HG02884 (cell line): ENCODE results near the gene BATF.

Experiments used
- ATAC-seq: cut with Tn5 transposase; IDR thresholded peaks from one replicate; pipeline ENCODE4 v1.9.1; 2021; ENCODE audit warnings: mild to moderate bottlenecking, moderate library complexity; ENCODE audit not compliant: unreplicated experiment

BATF gene

GRCh38 chr14:75531660-75532317, 9.5 kb downstream of the BATF start:
- no peak for ATAC-seq

GRCh38 chr14:75533791-75534555, 11.7 kb downstream of the BATF start:
- no peak for ATAC-seq

GRCh38 chr14:75535164-75535898, 13.1 kb downstream of the BATF start:
- no peak for ATAC-seq

DNA sequence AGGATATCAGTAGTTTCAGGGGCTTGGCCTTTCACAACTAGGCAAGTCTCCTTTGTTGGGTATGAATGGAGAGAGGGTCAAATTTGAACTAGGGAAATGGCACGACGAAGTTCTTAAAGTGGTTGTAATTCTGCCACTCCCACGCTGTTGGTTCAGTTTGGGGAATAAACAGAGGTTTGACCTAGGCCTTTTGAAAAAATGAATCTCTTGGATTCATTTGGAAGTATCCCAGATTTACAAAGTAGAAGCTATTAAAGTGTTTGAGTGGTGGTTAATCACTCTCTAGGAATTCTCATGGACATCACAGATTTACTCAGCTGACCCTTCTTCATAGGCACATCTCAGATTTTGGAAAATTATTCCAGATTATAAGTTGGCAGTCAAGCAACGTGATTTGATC, 14.8 kb downstream of the BATF start:
- ATAC-seq, result no peak

DNA sequence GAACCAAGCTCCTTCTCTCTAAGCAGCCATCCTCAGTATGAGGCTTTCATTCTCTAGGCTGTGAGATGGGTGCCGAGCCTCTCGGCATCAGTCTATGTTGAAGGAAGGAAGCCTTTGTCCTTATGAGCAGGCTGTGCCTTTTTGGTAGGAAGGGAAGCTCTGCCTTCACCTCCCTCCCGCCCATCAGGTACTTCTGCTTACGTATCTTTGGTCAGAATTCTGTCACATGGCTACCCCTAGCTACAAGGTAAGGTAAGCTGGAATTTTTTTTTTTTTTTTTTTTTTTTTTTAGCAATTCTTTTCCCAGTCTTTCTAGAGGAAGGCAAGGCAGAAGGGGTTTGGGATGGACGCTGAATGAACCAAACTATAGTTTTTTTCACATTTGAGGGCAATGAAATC, 16.9 kb downstream of the BATF start:
- no peak for ATAC-seq

DNA sequence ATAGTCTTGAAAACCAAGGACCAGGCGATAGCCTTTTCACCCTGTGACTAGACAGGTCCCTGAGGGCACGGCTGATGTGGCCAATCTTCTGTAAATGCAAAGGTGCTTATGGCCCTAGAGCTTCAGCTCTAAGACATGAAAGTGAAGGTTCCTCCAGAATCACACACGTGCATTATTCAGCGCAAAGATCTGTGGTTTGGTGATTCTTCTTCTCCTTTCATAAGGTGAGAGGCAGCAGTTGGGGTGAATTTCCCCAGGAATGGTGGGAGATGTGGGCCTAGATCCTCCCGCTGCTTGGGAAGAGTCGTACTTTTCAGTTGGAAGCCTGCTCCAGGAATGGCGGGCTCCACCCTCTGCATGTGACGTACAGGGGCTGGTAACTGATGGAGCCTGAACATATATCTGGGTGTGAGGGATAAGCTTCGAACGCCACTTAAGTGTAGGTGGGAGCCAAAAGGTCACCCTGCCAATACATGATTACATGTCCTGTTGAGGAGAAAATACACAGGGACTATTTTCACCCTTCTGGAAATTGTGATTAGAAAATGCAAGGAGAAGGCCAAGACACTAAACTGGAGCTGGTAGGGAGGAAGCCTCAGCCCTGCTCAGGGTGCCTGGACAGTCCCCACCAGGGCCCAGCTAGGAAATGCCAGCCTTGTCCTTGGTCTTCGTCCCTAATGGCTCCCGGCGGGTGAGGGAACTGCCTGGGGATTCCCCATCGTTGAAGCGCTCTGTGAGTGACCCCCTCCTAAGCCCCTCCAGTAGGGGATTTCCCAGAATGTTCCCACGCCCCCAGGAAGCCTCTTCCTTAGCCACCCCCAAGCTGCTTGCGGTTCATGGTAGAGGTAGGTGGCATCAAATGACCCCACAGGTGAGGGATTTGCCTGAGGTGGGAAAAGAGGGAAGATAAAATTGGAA, 17.6 kb downstream of the BATF start:
- peak; percentile 48 for ATAC-seq

GRCh38 chr14:75540479-75540851, 18.2 kb downstream of the BATF start:
- ATAC-seq, result no peak

DNA sequence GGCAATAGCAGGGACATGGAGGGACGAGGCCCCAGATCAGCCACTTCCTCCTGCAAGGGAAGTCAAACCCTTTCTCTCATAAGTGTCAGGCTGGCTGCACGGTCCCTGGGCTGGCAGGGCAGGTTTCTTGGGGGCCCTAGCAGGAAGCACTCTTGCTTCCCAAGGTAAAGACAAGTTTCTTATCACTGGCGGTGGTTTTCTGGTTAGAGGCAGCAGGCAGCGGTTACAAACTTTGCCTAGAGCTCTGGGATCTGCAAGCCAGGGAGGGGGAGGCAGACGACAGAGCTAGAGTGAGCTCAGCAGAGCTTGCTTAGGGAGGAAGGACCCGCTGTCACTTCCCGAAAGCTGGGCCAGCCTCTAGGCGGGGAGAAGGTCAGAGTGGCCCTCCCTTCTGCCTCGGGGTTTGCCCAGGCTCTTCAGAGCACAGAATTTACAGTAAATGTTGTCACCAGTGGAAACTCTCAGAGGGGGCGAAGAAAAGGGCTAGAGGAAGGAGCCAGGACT, 20.4 kb downstream of the BATF start:
- peak; percentile 55 for ATAC-seq

- no peak for ATAC-seq
Measured at GRCh38 chr14:75543253-75543652, 21.0 kb downstream of the BATF start.

GRCh38 chr14:75543786-75544185, 21.5 kb downstream of the BATF start:
- ATAC-seq, result no peak

GRCh38 chr14:75545907-75546306, 23.6 kb downstream of the BATF start:
- no peak for ATAC-seq

DNA sequence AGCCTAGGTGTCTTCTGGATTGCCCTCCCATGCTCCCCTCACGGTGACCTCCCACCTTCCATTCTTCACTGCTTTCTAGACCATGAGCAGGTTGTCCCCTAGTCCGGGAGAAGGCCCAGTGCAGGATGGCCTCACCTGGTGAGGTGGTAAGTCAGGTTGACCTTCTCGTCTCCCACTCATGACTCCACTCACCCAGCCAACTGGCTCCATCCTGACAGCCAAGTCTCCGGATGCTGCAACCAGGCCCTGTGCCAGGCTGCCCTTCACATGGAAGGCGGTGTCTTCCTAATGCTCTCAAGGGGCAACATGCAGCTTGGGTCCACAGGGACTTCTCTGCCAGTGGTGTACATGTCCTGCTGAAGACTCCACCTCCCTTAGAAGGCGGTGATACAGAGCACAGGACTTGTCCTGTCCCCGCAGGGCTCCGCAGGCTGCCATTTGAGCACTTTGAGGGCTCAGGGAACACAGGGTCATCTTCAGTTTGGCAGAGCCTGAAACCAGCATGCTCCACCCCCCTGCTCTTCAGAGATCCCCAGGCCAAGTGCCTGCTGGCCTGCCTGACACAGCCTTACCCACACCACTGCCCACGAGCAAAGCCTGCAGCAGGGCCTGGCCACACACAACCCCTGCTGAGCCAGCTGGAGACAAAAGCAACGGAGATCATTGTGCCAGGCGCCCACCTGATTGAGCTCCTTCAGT, 25.4 kb downstream of the BATF start:
- no peak for ATAC-seq

GRCh38 chr14:75548544-75548943, 26.3 kb downstream of the BATF start:
- ATAC-seq, result no peak

DNA sequence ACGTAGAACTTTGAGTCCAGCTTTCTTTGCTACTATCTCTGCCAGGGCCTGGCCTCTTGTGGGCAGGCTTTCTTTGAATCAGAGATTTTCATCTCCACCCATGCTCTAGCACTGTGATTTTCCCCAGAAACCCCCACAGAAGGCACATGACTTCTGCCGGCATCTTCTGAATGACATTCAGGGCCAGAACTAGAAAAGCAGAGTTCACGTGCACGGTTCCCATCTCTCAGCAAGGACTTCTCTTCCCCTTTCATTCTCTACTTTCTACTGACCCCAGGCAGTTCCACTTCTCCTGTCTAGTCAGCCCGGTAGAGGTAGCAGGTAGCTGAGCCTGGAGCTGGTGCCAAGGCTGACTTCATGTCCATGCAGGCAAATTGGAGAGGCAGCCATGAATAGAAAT, 26.9 kb downstream of the BATF start:
- ATAC-seq, result peak; percentile 68

- no peak for ATAC-seq
Measured at GRCh38 chr14:75551021-75551420, 28.8 kb downstream of the BATF start.

- no peak for ATAC-seq
Measured at GRCh38 chr14:75553157-75553556, 30.9 kb downstream of the BATF start.

- ATAC-seq, result no peak
Measured at GRCh38 chr14:75553761-75554364, 31.6 kb downstream of the BATF start.

GRCh38 chr14:75554482-75554881, 32.2 kb downstream of the BATF start:
- ATAC-seq, result no peak

GRCh38 chr14:75558440-75558839, 36.2 kb downstream of the BATF start:
- ATAC-seq, result no peak

DNA sequence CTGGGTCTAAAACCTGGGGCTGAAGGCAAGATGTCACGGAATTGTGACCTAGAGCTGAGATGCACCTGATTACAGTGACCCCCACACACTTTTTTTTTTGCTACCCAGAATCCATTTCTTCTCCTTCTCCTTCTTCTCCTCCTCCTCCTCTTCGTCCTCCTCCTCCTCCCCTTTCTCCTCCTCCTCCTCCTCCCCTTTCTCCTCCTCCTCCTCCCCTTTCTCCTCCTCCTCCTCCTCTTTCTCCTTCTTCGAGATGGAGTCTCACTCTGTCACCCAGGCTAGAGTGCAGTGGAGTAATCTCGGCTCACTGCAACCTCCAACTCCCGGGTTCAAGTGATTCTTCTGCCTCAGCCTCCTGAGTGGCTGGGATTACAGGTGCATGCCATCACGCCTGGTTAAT, 36.8 kb downstream of the BATF start:
- no peak for ATAC-seq
